Epithelial cell of esophagus (primary cell): ENCODE measurements around the gene HPSE2.
"Not testable (repeated sequence)": the region's sequence is repeated elsewhere in the genome, so short reads cannot be mapped to it uniquely, and the experiment has no call there.

Experiments
- DNase-seq: peaks from one replicate; pipeline ENCODE4 v3.0.0; 2010; ENCODE audit warnings: low read depth
- H3K4me3 ChIP-seq: 2 replicates; pipeline ENCODE4 v1.5.1; 2011; ENCODE audit warnings: mild to moderate bottlenecking, low read length, control low read depth
- TF ChIP-seq, protein P1 (sequence below): IDR thresholded peaks from 2 replicates; pipeline ENCODE4 v1.5.1; 2011; ENCODE audit warnings: low read depth, mild to moderate bottlenecking, low read length, control low read depth, inconsistent platforms; ENCODE audit not compliant: insufficient read depth; ENCODE audit errors: missing control alignments

The HPSE2 gene

DNA sequence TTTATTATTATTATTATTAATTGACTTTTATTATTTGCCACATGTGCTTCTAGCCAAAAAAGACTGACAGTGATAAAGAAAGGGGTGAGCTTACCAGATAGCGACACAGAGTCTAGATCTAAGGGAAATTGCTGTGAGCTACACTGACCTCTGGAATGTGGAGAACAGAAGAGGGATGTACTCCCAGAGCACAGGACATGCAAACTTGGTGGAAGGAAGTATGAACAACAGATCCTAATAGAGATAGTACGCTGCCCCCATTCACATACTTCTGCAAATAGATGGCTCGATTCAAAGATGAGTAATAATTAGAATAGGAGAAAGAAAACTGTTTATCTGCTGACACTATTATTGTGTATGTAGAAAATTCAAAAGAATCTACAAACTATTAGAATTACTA is 679.6 kb downstream of the HPSE2 start:
- H3K4me3 ChIP-seq: no peak overlapping the region
- TF ChIP-seq, protein P1, sequence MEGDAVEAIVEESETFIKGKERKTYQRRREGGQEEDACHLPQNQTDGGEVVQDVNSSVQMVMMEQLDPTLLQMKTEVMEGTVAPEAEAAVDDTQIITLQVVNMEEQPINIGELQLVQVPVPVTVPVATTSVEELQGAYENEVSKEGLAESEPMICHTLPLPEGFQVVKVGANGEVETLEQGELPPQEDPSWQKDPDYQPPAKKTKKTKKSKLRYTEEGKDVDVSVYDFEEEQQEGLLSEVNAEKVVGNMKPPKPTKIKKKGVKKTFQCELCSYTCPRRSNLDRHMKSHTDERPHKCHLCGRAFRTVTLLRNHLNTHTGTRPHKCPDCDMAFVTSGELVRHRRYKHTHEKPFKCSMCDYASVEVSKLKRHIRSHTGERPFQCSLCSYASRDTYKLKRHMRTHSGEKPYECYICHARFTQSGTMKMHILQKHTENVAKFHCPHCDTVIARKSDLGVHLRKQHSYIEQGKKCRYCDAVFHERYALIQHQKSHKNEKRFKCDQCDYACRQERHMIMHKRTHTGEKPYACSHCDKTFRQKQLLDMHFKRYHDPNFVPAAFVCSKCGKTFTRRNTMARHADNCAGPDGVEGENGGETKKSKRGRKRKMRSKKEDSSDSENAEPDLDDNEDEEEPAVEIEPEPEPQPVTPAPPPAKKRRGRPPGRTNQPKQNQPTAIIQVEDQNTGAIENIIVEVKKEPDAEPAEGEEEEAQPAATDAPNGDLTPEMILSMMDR: no peak
- DNase-seq: no peak

GRCh38 chr10:98555021-98555619 is 680.5 kb downstream of the HPSE2 start:
- H3K4me3 ChIP-seq: no peak overlapping the region
- DNase-seq: peak; percentile 42
- TF ChIP-seq, protein P1: no peak

GRCh38 chr10:98541561-98541960 is 694.1 kb downstream of the HPSE2 start:
- DNase-seq, H3K4me3 ChIP-seq: not testable (repeated sequence)

- no peak overlapping the region for H3K4me3 ChIP-seq
- DNase-seq: no peak
- TF ChIP-seq, protein P1: no peak
Observed at GRCh38 chr10:98539578-98539977, 696.1 kb downstream of the HPSE2 start.

- H3K4me3 ChIP-seq: no peak overlapping the region
- no peak for DNase-seq
- TF ChIP-seq, protein P1: no peak
Observed at GRCh38 chr10:98538472-98538871, 697.2 kb downstream of the HPSE2 start.

DNA sequence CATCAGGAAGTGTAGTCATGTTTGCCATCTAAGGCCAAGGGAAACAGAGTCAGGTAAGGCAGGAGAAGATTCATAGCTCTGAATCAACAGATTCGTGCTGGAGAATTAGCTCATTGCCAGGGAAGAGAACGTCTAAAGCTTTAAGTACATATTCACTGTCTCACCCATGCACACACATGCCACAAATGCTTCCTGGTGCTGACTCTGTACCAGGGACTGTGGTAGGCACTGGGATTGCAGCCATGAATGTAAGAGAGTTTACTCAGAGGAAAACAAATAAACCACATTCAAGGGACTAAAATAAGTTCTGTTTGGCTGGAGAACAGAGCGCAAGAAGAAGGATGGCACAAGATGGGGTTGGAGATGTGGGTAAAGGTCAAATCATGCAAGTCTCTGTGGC is 699.1 kb downstream of the HPSE2 start:
- no peak overlapping the region for H3K4me3 ChIP-seq
- DNase-seq: peak; percentile 54
- TF ChIP-seq, protein P1: peak; percentile 25

GRCh38 chr10:98533746-98534445 is 701.8 kb downstream of the HPSE2 start:
- TF ChIP-seq, protein P1: no peak
- DNase-seq: no peak
- H3K4me3 ChIP-seq: no peak overlapping the region
